H9 (cell line): ENCODE results near the gene RASA3. TPM values are rescaled to one million over a fixed set of nuclear protein-coding genes. Genes with fewer than 3 reads are reported as not detected.

Experiments used
- DNase-seq: peaks from one replicate; pipeline ENCODE4 v3.0.0-alpha.2; 2017
- H2AFZ ChIP-seq: one replicate; pipeline ENCODE4 v1.6.1; 2013; ENCODE audit warnings: mild to moderate bottlenecking, low read length, control low read depth, moderate library complexity
- H2AK5ac ChIP-seq: 2 replicates; pipeline ENCODE4 v1.6.1; 2013; ENCODE audit warnings: low read length, control low read depth, mixed read lengths; ENCODE audit not compliant: insufficient read length
- H2BK120ac ChIP-seq: one replicate; pipeline ENCODE4 v1.6.1; 2013; ENCODE audit warnings: low read depth, mild to moderate bottlenecking, low read length, control low read depth, inconsistent platforms; ENCODE audit not compliant: poor library complexity, severe bottlenecking
- H2BK12ac ChIP-seq: 2 replicates; pipeline ENCODE4 v1.6.1; 2013; ENCODE audit warnings: low read length, control low read depth, mixed read lengths, low read depth; ENCODE audit not compliant: insufficient read length
- H2BK15ac ChIP-seq: 2 replicates; pipeline ENCODE4 v1.6.1; 2013; ENCODE audit warnings: low read depth, low read length, control low read depth
- H2BK20ac ChIP-seq: one replicate; pipeline ENCODE4 v1.6.1; 2013; ENCODE audit warnings: low read depth, mild to moderate bottlenecking, low read length, control low read depth, inconsistent platforms; ENCODE audit not compliant: poor library complexity, severe bottlenecking
- H2BK5ac ChIP-seq: 2 replicates; pipeline ENCODE4 v1.6.1; 2013; ENCODE audit warnings: low read length, control low read depth, mixed read lengths; ENCODE audit not compliant: insufficient read length
- H3K14ac ChIP-seq: 2 replicates; pipeline ENCODE4 v1.6.1; 2013; ENCODE audit warnings: low read length, control low read depth; ENCODE audit not compliant: insufficient read depth
- H3K18ac ChIP-seq: 2 replicates; pipeline ENCODE4 v1.6.1; 2013; ENCODE audit warnings: low read depth, mild to moderate bottlenecking, mixed read lengths, low read length, control low read depth; ENCODE audit not compliant: insufficient read length
- H3K23ac ChIP-seq: 2 replicates; pipeline ENCODE4 v1.6.1; 2013; ENCODE audit warnings: low read length, control low read depth, mixed read lengths, low read depth; ENCODE audit not compliant: insufficient read length
- H3K23me2 ChIP-seq: 2 replicates; pipeline ENCODE4 v1.6.1; 2013; ENCODE audit warnings: low read depth, mild to moderate bottlenecking, mixed read lengths, low read length, control low read depth; ENCODE audit not compliant: insufficient read length, poor library complexity, severe bottlenecking
- H3K27ac ChIP-seq: 2 replicates; pipeline ENCODE4 v1.5.1; 2013; ENCODE audit warnings: low read length, control low read depth, mixed read lengths, low read depth; ENCODE audit not compliant: insufficient read length
- H3K27me3 ChIP-seq: 2 replicates; pipeline ENCODE4 v1.6.1; 2013; ENCODE audit warnings: low read length, control low read depth, inconsistent platforms; ENCODE audit not compliant: insufficient read depth
- H3K4ac ChIP-seq: 2 replicates; pipeline ENCODE4 v1.6.1; 2013; ENCODE audit warnings: low read depth, mild to moderate bottlenecking, control low read depth, inconsistent platforms, low read length, moderate library complexity
- H3K4me1 ChIP-seq: 2 replicates; pipeline ENCODE4 v1.6.1; 2013; ENCODE audit warnings: low read length, control low read depth, inconsistent platforms; ENCODE audit not compliant: insufficient read depth
- H3K4me2 ChIP-seq: 2 replicates; pipeline ENCODE4 v1.6.1; 2013; ENCODE audit warnings: low read length, control low read depth, mixed read lengths; ENCODE audit not compliant: insufficient read length, insufficient read depth
- H3K56ac ChIP-seq: 2 replicates; pipeline ENCODE4 v1.6.1; 2013; ENCODE audit warnings: low read depth, mild to moderate bottlenecking, mixed read lengths, low read length, control low read depth; ENCODE audit not compliant: insufficient read length
- H3K79me1 ChIP-seq: 2 replicates; pipeline ENCODE4 v1.6.1; 2013; ENCODE audit warnings: low read depth, mild to moderate bottlenecking, moderate library complexity, low read length, control low read depth, inconsistent platforms; ENCODE audit not compliant: insufficient read depth, poor library complexity, severe bottlenecking
- H3K79me2 ChIP-seq: 2 replicates; pipeline ENCODE4 v1.6.1; 2013; ENCODE audit warnings: low read length, control low read depth, inconsistent platforms; ENCODE audit not compliant: insufficient read depth
- H3K9ac ChIP-seq: 2 replicates; pipeline ENCODE4 v1.6.1; 2013; ENCODE audit warnings: low read length, control low read depth, mixed read lengths; ENCODE audit not compliant: insufficient read length; ENCODE audit errors: extremely low read depth
- H3K9me3 ChIP-seq: one replicate; pipeline ENCODE4 v1.6.1; 2013; ENCODE audit warnings: low read depth, low read length, inconsistent platforms; ENCODE audit not compliant: control insufficient read depth
- H3T11ph ChIP-seq: one replicate; pipeline ENCODE4 v1.6.1; 2013; ENCODE audit warnings: mild to moderate bottlenecking, low read length, control low read depth, inconsistent platforms
- H4K20me1 ChIP-seq: one replicate; pipeline ENCODE4 v1.6.1; 2013; ENCODE audit not compliant: control insufficient read depth, insufficient read length, insufficient read depth
- H4K5ac ChIP-seq: 2 replicates; pipeline ENCODE4 v1.6.1; 2013; ENCODE audit warnings: low read depth, mild to moderate bottlenecking, mixed read lengths, low read length, control low read depth; ENCODE audit not compliant: insufficient read length
- H4K8ac ChIP-seq: replicated peaks from 2 replicates; pipeline ENCODE4 v1.6.1; 2013; ENCODE audit warnings: low read length, control low read depth, mixed read lengths, low read depth; ENCODE audit not compliant: insufficient read length
- H4K91ac ChIP-seq: 2 replicates; pipeline ENCODE4 v1.6.1; 2013; ENCODE audit warnings: low read depth, mild to moderate bottlenecking, moderate library complexity, mixed read lengths, low read length, control low read depth; ENCODE audit not compliant: insufficient read length
- H3K27ac Mint-ChIP-seq, 3 experiments: 2 replicates in 2 of 3; 3 replicates in 1 of 3; pipeline ENCODE4 v1.8.0; 2020 to 2021; ENCODE audit warnings: mixed read lengths in 3 of 3, mild to moderate bottlenecking in 1 of 3, moderate library complexity in 1 of 3
- H3K27me3 Mint-ChIP-seq: 2 replicates; pipeline ENCODE4 v1.8.0; 2021; ENCODE audit warnings: low read depth, mild to moderate bottlenecking, moderate library complexity, mixed read lengths
- H3K36me3 Mint-ChIP-seq, 3 experiments: 2 replicates in 2 of 3; 3 replicates in 1 of 3; pipeline ENCODE4 v1.8.0; 2020 to 2021; ENCODE audit warnings: low read depth in 3 of 3, mixed read lengths in 3 of 3; ENCODE audit not compliant: insufficient read depth in 1 of 3
- H3K4me1 Mint-ChIP-seq, 2 experiments: 2 replicates each; pipeline ENCODE4 v1.8.0; 2020; ENCODE audit warnings: mixed read lengths in 2 of 2
- H3K4me3 Mint-ChIP-seq, 2 experiments: 2 replicates in 1 of 2; 3 replicates in 1 of 2; pipeline ENCODE4 v1.8.0; 2020 to 2021; ENCODE audit warnings: mild to moderate bottlenecking in 2 of 2, mixed read lengths in 2 of 2, moderate library complexity in 1 of 2
- H3K9me3 Mint-ChIP-seq, 2 experiments: 2 replicates in 1 of 2; 3 replicates in 1 of 2; pipeline ENCODE4 v1.8.0; 2020; ENCODE audit warnings: mild to moderate bottlenecking in 2 of 2, mixed read lengths in 2 of 2, moderate library complexity in 1 of 2
- CTCF ChIP-seq: fragments of 200-600 bp; sonication (generic); conservative IDR thresholded peaks from 3 replicates; pipeline ENCODE4 v1.8.0; 2021; ENCODE audit warnings: antibody characterized with exemption, mild to moderate bottlenecking
- WGBS: extraction: QIAGEN DNeasy Blood & Tissue Kit; methylation state at CpG from one replicate; pipeline ENCODE4 v1.1.7; 2013; ENCODE audit warnings: missing lambda C conversion rate, low lambda C conversion rate, mixed read lengths; ENCODE audit not compliant: insufficient read length; ENCODE audit errors: extremely low coverage; 5-methylcytosine and 5-hydroxymethylcytosine counted together
- total RNA-seq: library from RNA; stranded (reverse); gene quantifications from 2 replicates; pipeline ENCODE4 v1.2.1, GENCODE V29; 2021

RASA3 gene
- total RNA-seq, 1 experiment from 2014 or later = 12.3 TPM

GRCh38 chr13:113995051-113995601, 137.3 kb downstream of the RASA3 start:
- peaks cover 13 to 27% (median 17%) of the 10 kb centered on the region in 3 experiments for H3K36me3 Mint-ChIP-seq
- Histone ChIP-seq H3K23ac (no peak overlapping the region), H3K4me1 (no peaks in the 10 kb centered on the region), H3K9me3 (no peaks in the 10 kb centered on the region), H3K79me1 (no peaks in the 10 kb centered on the region), H4K5ac (no peak overlapping the region), H4K91ac (no peak overlapping the region), H3K18ac (no peak overlapping the region), H2AK5ac (no peak overlapping the region), H3K27ac (no peak overlapping the region), H3K27me3 (no peaks in the 10 kb centered on the region), H2BK120ac (no peak overlapping the region), H2BK5ac (no peak overlapping the region), H3K79me2 (no peaks in the 10 kb centered on the region), H3K4me2 (no peak overlapping the region), H2BK15ac (no peak overlapping the region), H2BK12ac (no peak overlapping the region), H3K14ac (no peak overlapping the region; the same call in 1 of the 2 replicates), H4K20me1 (no peaks in the 10 kb centered on the region), H2AFZ (no peak overlapping the region), H3K9ac (no peak overlapping the region), H4K8ac (no peak overlapping the region), H2BK20ac (no peak overlapping the region), H3K23me2 (no peaks in the 10 kb centered on the region), H3K4ac (no peak overlapping the region), H3T11ph (no peak overlapping the region), H3K56ac (no peak overlapping the region)
- H3K27me3 Mint-ChIP-seq = no peaks in the 10 kb centered on the region
- peaks cover 4 to 5% of the 10 kb centered on the region in 2 experiments; a peak in 4 of 5 replicates for H3K9me3 Mint-ChIP-seq
- no peak for DNase-seq
- H3K4me1 Mint-ChIP-seq = no peaks in the 10 kb centered on the region
- TF ChIP-seq CTCF = no peak
- peak overlapping the region in 1 of 3 experiments; percentile 40; a peak in 1 of 7 replicates for H3K27ac Mint-ChIP-seq
- WGBS = no CpG with 5 or more reads among the region's 23 CpGs
- no peak overlapping the region for H3K4me3 Mint-ChIP-seq
